HEK293 (cell line): ENCODE results near the gene FOXM1.
A peak's percentile ranks its signal among the peaks of the same experiment; 100 is the strongest.

ENCODE experiments used
- CTCF ChIA-PET: fragments of 350-600 bp; formaldehyde crosslinking; extraction: SDS; loops from one replicate; lab custom pipeline; 2021; ENCODE audit warnings: antibody characterized with exemption; lab: Yijun Ruan, JAX
- POLR2A ChIA-PET: fragments of 300-600 bp; formaldehyde crosslinking; extraction: SDS; loops from one replicate; lab custom pipeline; 2020; ENCODE audit warnings: antibody characterized with exemption, inconsistent platforms; lab: Yijun Ruan, JAX
- H3K27ac ChIP-seq: fragments of 200-500 bp; sonication (Bioruptor generic); 2 replicates; pipeline ENCODE4 v1.5.1; 2014; ENCODE audit warnings: low read depth, low read length, control low read depth, inconsistent platforms; ENCODE audit errors: extremely low read depth
- H3K36me3 ChIP-seq, 2 experiments: fragments of 200-500 bp in 1 of 2; sonication (Bioruptor generic) in 1 of 2; 1 replicate in 1 of 2; 2 replicates in 1 of 2; pipeline ENCODE4 v1.5.1; 2014 to 2017; ENCODE audit warnings: inconsistent platforms in 2 of 2, low read length in 2 of 2; ENCODE audit not compliant: control insufficient read depth in 2 of 2, insufficient read depth in 1 of 2
- H3K4me1 ChIP-seq: fragments of 200-500 bp; sonication (Bioruptor generic); 2 replicates; pipeline ENCODE4 v1.5.1; 2014; ENCODE audit warnings: mild to moderate bottlenecking, low read length, inconsistent platforms; ENCODE audit not compliant: control insufficient read depth, insufficient read depth
- H3K4me3 ChIP-seq: 2 replicates; pipeline ENCODE4 v1.5.1; 2011; ENCODE audit warnings: low read depth, mild to moderate bottlenecking, control low read depth, low read length, moderate library complexity
- H3K9me3 ChIP-seq: fragments of 200-500 bp; sonication (Bioruptor generic); 2 replicates; pipeline ENCODE4 v1.5.1; 2014; ENCODE audit warnings: low read depth, low read length, inconsistent platforms; ENCODE audit not compliant: control insufficient read depth, insufficient read depth
- ATF2 ChIP-seq: fragments of 450-650 bp; formaldehyde crosslinking; IDR thresholded peaks from 2 replicates; pipeline ENCODE4 v1.5.1; 2016; ENCODE audit warnings: missing biosample characterization, missing genetic modification characterization, low read depth
- BCL11B ChIP-seq: fragments of 450-650 bp; formaldehyde crosslinking; IDR thresholded peaks from 2 replicates; pipeline ENCODE4 v1.5.1; 2016; ENCODE audit warnings: low read depth, missing biosample characterization, missing genetic modification characterization
- CTCF ChIP-seq: fragments of 450-650 bp; formaldehyde crosslinking; IDR thresholded peaks from 2 replicates; pipeline ENCODE4 v1.5.1; 2016; ENCODE audit warnings: missing biosample characterization, missing genetic modification characterization
- GLI4 ChIP-seq: fragments of 450-650 bp; formaldehyde crosslinking; IDR thresholded peaks from 2 replicates; pipeline ENCODE4 v1.5.1; 2016; ENCODE audit warnings: missing biosample characterization, missing genetic modification characterization
- INSM2 ChIP-seq: fragments of 450-650 bp; formaldehyde crosslinking; IDR thresholded peaks from 2 replicates; pipeline ENCODE4 v1.5.1; 2016; ENCODE audit warnings: missing biosample characterization, missing genetic modification characterization
- MZF1 ChIP-seq: fragments of 450-650 bp; formaldehyde crosslinking; IDR thresholded peaks from 2 replicates; pipeline ENCODE4 v1.5.1; 2017; ENCODE audit warnings: missing biosample characterization, missing genetic modification characterization, borderline replicate concordance
- PRDM1 ChIP-seq: fragments of 450-650 bp; formaldehyde crosslinking; IDR thresholded peaks from 2 replicates; pipeline ENCODE4; 2016; ENCODE audit warnings: missing biosample characterization, missing genetic modification characterization
- PRDM4 ChIP-seq: fragments of 450-650 bp; formaldehyde crosslinking; IDR thresholded peaks from 2 replicates; pipeline ENCODE4 v1.5.1; 2017; ENCODE audit warnings: missing biosample characterization, missing genetic modification characterization
- ZNF114 ChIP-seq: fragments of 450-650 bp; formaldehyde crosslinking; IDR thresholded peaks from 2 replicates; pipeline ENCODE4 v1.5.0; 2017; ENCODE audit warnings: missing biosample characterization, missing genetic modification characterization
- ZNF266 ChIP-seq: fragments of 450-650 bp; formaldehyde crosslinking; IDR thresholded peaks from 2 replicates; pipeline ENCODE4 v1.5.1; 2016; ENCODE audit warnings: missing biosample characterization, missing genetic modification characterization, low read depth
- ZNF335 ChIP-seq: fragments of 450-650 bp; formaldehyde crosslinking; conservative IDR thresholded peaks from 2 replicates; pipeline ENCODE4 v1.5.1; 2016; ENCODE audit warnings: missing biosample characterization, missing genetic modification characterization
- ZNF513 ChIP-seq: fragments of 450-650 bp; IDR thresholded peaks from 2 replicates; pipeline ENCODE4 v1.5.1; 2018; ENCODE audit warnings: missing biosample characterization, missing genetic modification characterization
- ZNF555 ChIP-seq: fragments of 450-650 bp; formaldehyde crosslinking; conservative IDR thresholded peaks from 2 replicates; pipeline ENCODE4 v1.5.1; 2017; ENCODE audit warnings: missing biosample characterization, mild to moderate bottlenecking, missing genetic modification characterization, inconsistent platforms
- ZNF624 ChIP-seq: fragments of 450-650 bp; formaldehyde crosslinking; IDR thresholded peaks from 2 replicates; pipeline ENCODE4 v1.5.1; 2017; ENCODE audit warnings: missing biosample characterization, missing genetic modification characterization
- ZNF645 ChIP-seq: fragments of 450-650 bp; formaldehyde crosslinking; IDR thresholded peaks from 2 replicates; pipeline ENCODE4; 2016; ENCODE audit warnings: missing biosample characterization, missing genetic modification characterization
- ZNF670 ChIP-seq: fragments of 450-650 bp; formaldehyde crosslinking; IDR thresholded peaks from 2 replicates; pipeline ENCODE4 v1.5.1; 2016; ENCODE audit warnings: missing biosample characterization, missing genetic modification characterization, low read depth
- ZNF677 ChIP-seq: fragments of 450-650 bp; IDR thresholded peaks from 2 replicates; pipeline ENCODE4 v1.5.0; 2018; ENCODE audit warnings: missing biosample characterization, mild to moderate bottlenecking, missing genetic modification characterization, moderate library complexity
- ZNF692 ChIP-seq: fragments of 450-650 bp; formaldehyde crosslinking; IDR thresholded peaks from 2 replicates; pipeline ENCODE4 v1.5.1; 2016; ENCODE audit warnings: missing biosample characterization, missing genetic modification characterization
- ZNF768 ChIP-seq: fragments of 450-650 bp; formaldehyde crosslinking; IDR thresholded peaks from 2 replicates; pipeline ENCODE4 v1.5.1; 2018; ENCODE audit warnings: missing biosample characterization, mild to moderate bottlenecking, missing genetic modification characterization
- ZNF843 ChIP-seq: fragments of 450-650 bp; formaldehyde crosslinking; IDR thresholded peaks from 2 replicates; pipeline ENCODE4 v1.5.1; 2016; ENCODE audit warnings: missing biosample characterization, missing genetic modification characterization

Gene FOXM1

GRCh38 chr12:2884810-2885209 lies 7.8 kb upstream of the FOXM1 start (continued):
- TF ChIP-seq ZNF513 (no peak), ATF2 (tag by site-specific recombination) (no peak), ZNF843 (tag by site-specific recombination) (no peak), ZNF555 (tag by site-specific recombination) (no peak), INSM2 (tag by site-specific recombination) (no peak), PRDM4 (0 out of 2 replicates have a peak, but pooled peaks have one; percentile 24), PRDM1 (no peak), CTCF (tag by site-specific recombination) (no peak), ZNF670 (tag by site-specific recombination) (no peak), ZNF692 (tag by site-specific recombination) (no peak)

- ChIA-PET POLR2A (interaction anchor here (2.7 kb wide), 1 partner anchor 11 kb away, joined by 7 read pairs; the partner anchor contains the start of gene TULP3), CTCF (interaction anchor here (0.6 to 0.7 kb wide), 2 partner anchors 155 to 171 kb away, joined by 3 read pairs; no protein-coding TSS in a partner anchor)
- no peak for TF ChIP-seq ZNF624 (tag by site-specific recombination)
- TF ChIP-seq ZNF266 (tag by site-specific recombination) = no peak
- TF ChIP-seq ZNF513 = no peak
- TF ChIP-seq MZF1 (tag by site-specific recombination) = no peak
- TF ChIP-seq BCL11B (tag by site-specific recombination) = no peak
- no peak for TF ChIP-seq ZNF768 (tag by site-specific recombination)
- TF ChIP-seq ZNF335 (tag by site-specific recombination) = no peak
- TF ChIP-seq ZNF677 (tag by site-specific recombination) = no peak
- TF ChIP-seq ZNF114 (tag by site-specific recombination) = no peak
- TF ChIP-seq ZNF645 = no peak
- no peak for TF ChIP-seq GLI4 (tag by site-specific recombination)
- Histone ChIP-seq H3K9me3 (no peaks in the 10 kb centered on the region), H3K4me3 (no peak overlapping the region), H3K4me1 (peaks cover 13% of the 10 kb centered on the region), H3K36me3 (peaks cover 16 to 27% of the 10 kb centered on the region in 2 experiments; a peak in 2 of 3 replicates), H3K27ac (no peak overlapping the region)
Observed at GRCh38 chr12:2879853-2880252, 2.9 kb upstream of the FOXM1 start.
